ENCODE data around the gene SHLD3. TPM values are rescaled to one million over a fixed set of nuclear protein-coding genes. Genes with fewer than 3 reads are reported as not detected.

SHLD3 gene
- total and polyA plus RNA-seq, 9 of the 15 experiments (the other 6 are each of a cell fraction or from before 2014, with no cell fraction given) = 3.0 to 14.5 (median 8.6) TPM

DNA sequence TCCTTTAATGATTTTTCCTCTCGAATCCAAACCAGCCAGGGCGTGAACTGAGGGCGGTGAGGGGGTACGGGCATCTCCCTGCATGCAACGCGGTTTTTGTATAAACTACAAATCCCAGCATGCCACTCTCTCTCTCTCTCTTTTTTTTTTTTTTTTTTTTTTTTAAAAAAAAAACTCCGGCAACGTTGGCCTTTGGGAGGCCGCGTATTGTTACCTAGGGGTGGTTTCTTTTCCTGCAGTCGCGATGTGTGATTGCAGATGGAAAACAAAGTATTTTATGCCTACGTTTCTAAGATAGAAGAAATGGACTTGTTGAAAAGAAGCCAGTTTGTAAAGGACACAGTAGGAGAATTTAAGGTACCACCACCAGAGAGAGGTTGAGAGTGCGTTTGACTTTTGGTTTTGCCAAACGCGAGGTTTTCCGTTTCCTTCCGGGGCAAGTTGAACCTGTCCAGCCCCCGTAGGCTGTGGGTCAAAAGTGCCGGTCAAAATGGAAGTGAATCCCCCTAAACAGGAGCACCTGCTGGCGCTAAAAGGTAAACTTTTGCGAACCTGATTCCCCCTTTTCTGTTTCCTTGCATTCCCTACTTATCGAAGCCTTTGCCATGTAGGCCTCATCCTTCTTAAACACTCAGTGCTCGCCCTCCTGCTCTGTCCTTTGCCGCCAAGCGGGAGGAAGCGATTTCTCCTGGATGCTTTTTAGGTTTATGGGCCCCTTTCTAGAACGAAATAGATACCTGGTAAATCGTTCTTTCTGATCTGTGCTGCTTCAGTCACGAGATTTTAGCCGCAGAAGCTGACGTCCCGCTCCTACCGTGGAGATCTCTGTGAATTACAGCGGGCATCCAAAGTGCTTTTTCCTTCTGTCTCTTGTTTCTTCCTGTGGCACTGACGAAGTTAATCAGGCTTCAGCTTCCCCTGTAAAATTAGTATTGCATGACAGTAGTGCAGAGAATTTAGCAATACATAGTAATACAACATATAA is at the start of gene SHLD3, which contains the start of gene TRAPPC13 (continued):
- TF ChIP-seq RBM14 (IDR thresholded peaks at IDR 0.05; ENCODE audit: borderline replicate concordance, insufficient read depth, low read depth, low read length) = no peak
- TF ChIP-seq, protein P1, sequence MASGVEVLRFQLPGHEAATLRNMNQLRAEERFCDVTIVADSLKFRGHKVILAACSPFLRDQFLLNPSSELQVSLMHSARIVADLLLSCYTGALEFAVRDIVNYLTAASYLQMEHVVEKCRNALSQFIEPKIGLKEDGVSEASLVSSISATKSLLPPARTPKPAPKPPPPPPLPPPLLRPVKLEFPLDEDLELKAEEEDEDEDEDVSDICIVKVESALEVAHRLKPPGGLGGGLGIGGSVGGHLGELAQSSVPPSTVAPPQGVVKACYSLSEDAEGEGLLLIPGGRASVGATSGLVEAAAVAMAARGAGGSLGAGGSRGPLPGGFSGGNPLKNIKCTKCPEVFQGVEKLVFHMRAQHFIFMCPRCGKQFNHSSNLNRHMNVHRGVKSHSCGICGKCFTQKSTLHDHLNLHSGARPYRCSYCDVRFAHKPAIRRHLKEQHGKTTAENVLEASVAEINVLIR (CRISPR knock-in tag; IDR thresholded peaks at IDR 0.05) = no peak
- no peak for TF ChIP-seq MECOM (CRISPR knock-in tag; IDR thresholded peaks at IDR 0.05)
- no peak for TF ChIP-seq XRCC4 (IDR thresholded peaks at IDR 0.05; ENCODE audit: extremely low read depth, insufficient read depth, insufficient read length)
- no peak for TF ChIP-seq CBX1 (IDR thresholded peaks at IDR 0.05; ENCODE audit: low read depth)
- TF ChIP-seq HMGN3 (IDR thresholded peaks at IDR 0.05; ENCODE audit: borderline replicate concordance, extremely low read depth, insufficient read length, low read depth, low read length) = no peak
- TF ChIP-seq ZBTB17 (CRISPR knock-in tag; IDR thresholded peaks at IDR 0.05) = 0 out of 2 replicates have a peak, but pooled peaks have one; percentile 52
- TF ChIP-seq, protein P2, sequence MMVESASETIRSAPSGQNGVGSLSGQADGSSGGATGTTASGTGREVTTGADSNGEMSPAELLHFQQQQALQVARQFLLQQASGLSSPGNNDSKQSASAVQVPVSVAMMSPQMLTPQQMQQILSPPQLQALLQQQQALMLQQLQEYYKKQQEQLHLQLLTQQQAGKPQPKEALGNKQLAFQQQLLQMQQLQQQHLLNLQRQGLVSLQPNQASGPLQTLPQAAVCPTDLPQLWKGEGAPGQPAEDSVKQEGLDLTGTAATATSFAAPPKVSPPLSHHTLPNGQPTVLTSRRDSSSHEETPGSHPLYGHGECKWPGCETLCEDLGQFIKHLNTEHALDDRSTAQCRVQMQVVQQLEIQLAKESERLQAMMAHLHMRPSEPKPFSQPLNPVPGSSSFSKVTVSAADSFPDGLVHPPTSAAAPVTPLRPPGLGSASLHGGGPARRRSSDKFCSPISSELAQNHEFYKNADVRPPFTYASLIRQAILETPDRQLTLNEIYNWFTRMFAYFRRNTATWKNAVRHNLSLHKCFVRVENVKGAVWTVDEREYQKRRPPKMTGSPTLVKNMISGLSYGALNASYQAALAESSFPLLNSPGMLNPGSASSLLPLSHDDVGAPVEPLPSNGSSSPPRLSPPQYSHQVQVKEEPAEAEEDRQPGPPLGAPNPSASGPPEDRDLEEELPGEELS (CRISPR knock-in tag; IDR thresholded peaks at IDR 0.05; ENCODE audit: borderline replicate concordance) = no peak
- TF ChIP-seq ZNF165 (CRISPR knock-in tag; IDR thresholded peaks at IDR 0.05; ENCODE audit: borderline replicate concordance) = no peak
- no peak; the same call in 1 of the 2 replicates for TF ChIP-seq RNF2 (IDR thresholded peaks at IDR 0.05)
- TF ChIP-seq OTX1 (CRISPR knock-in tag; IDR thresholded peaks at IDR 0.05) = no peak
- peak; percentile 27 for TF ChIP-seq POLR2B (IDR thresholded peaks at IDR 0.05; ENCODE audit: low read depth, partially characterized antibody)
- no peak for TF ChIP-seq HNRNPH1 (optimal IDR thresholded peaks at IDR 0.05; ENCODE audit: low read depth, low read length)
- TF ChIP-seq FOXA1 (IDR thresholded peaks at IDR 0.05; ENCODE audit: borderline replicate concordance) = no peak
- TF ChIP-seq TFE3 (CRISPR knock-in tag; IDR thresholded peaks at IDR 0.05) = no peak; the same call in 1 of the 2 replicates
- no peak for TF ChIP-seq COPS2 (conservative IDR thresholded peaks at IDR 0.05)
- peak in 1 of 2 experiments; percentile 36; a peak in 1 of 4 replicates for TF ChIP-seq TEAD1 (CRISPR knock-in tag; IDR thresholded peaks at IDR 0.05)
- TF ChIP-seq ZNF589 (CRISPR knock-in tag; IDR thresholded peaks at IDR 0.05; ENCODE audit: low read depth) = no peak; the same call in 1 of the 2 replicates
- no peak for TF ChIP-seq ZNF717 (CRISPR knock-in tag; IDR thresholded peaks at IDR 0.05)
- no peak for TF ChIP-seq HBP1 (CRISPR knock-in tag; IDR thresholded peaks at IDR 0.05)
- peak; percentile 82 for TF ChIP-seq ZNF143 (CRISPR knock-in tag; IDR thresholded peaks at IDR 0.05)
- TF ChIP-seq SNIP1 (IDR thresholded peaks at IDR 0.05; ENCODE audit: low read depth) = no peak

All from K562 (cell line).